Activated T-cell treated with anti-CD3 and anti-CD28 coated beads, Interleukin-2, amount 50 U/mL, for 72 hours (primary cell): ENCODE results near the gene IWS1. TPM values are rescaled to one million over a fixed set of nuclear protein-coding genes. Genes with fewer than 3 reads are reported as not detected.
"Not testable (repeated sequence)": the region's sequence is repeated elsewhere in the genome, so short reads cannot be mapped to it uniquely, and the experiment has no call there.

ENCODE experiments used
- ATAC-seq, 2 donors: fragments of 150-1000 bp; cut with Tn5 transposase; replicated peaks in 1 of 2; 2 replicates each; pipeline ENCODE4 v1.10.0; 2021; ENCODE audit warnings: moderate library complexity in 2 of 2, mild to moderate bottlenecking in 1 of 2
- DNase-seq, 2 donors: peaks; one replicate each; pipeline ENCODE4 v3.0.0; 2021 to 2022; ENCODE audit warnings: mixed read lengths in 1 of 2
- H3K27ac Mint-ChIP-seq: one replicate; pipeline ENCODE4 v1.8.0; 2022; ENCODE audit warnings: mild to moderate bottlenecking, moderate library complexity, mixed read lengths
- H3K27me3 Mint-ChIP-seq: one replicate; pipeline ENCODE4 v1.8.0; 2022; ENCODE audit warnings: low read depth, mixed read lengths
- H3K36me3 Mint-ChIP-seq, 2 donors: one replicate each; pipeline ENCODE4 v1.8.0; 2022; ENCODE audit warnings: mixed read lengths in 2 of 2, mild to moderate bottlenecking in 1 of 2; ENCODE audit not compliant: insufficient read depth in 2 of 2
- H3K4me1 Mint-ChIP-seq: one replicate; pipeline ENCODE4 v1.8.0; 2022; ENCODE audit warnings: low read depth, mixed read lengths
- H3K4me3 Mint-ChIP-seq, 2 donors: one replicate each; pipeline ENCODE4 v1.8.0; 2022; ENCODE audit warnings: mild to moderate bottlenecking in 2 of 2, mixed read lengths in 2 of 2, moderate library complexity in 2 of 2
- H3K9me3 Mint-ChIP-seq, 2 donors: one replicate each; pipeline ENCODE4 v1.8.0; 2022; ENCODE audit warnings: mixed read lengths in 2 of 2
- total RNA-seq, 2 donors: library from RNA; stranded (reverse); gene quantifications; one replicate each; pipeline ENCODE4 v1.2.3, GENCODE V29; 2022

Gene IWS1
- total RNA-seq, 2 donors from 2014 or later = 39.0 to 43.6 TPM

GRCh38 chr2:127465258-127465657, 61.0 kb downstream of the IWS1 start:
- peaks cover 28% of the 10 kb centered on the region for H3K4me1 Mint-ChIP-seq
- ATAC-seq (peak; percentile 65 to 73), DNase-seq (peak; percentile 19 to 36)
- H3K4me3 Mint-ChIP-seq = peak overlapping the region in 1 of 2 donors; percentile 53
- H3K27ac Mint-ChIP-seq = no peak overlapping the region
- no peaks in the 10 kb centered on the region for H3K9me3 Mint-ChIP-seq
- no peaks in the 10 kb centered on the region for H3K27me3 Mint-ChIP-seq
- peaks cover 0 to 9% of the 10 kb centered on the region in 2 donors for H3K36me3 Mint-ChIP-seq

- Mint-ChIP-seq H3K27me3 (no peaks in the 10 kb centered on the region), H3K4me1 (peaks cover 28% of the 10 kb centered on the region), H3K36me3 (peaks cover 0 to 9% of the 10 kb centered on the region in 2 donors), H3K9me3 (no peaks in the 10 kb centered on the region), H3K4me3 (peak overlapping the region in 1 of 2 donors; percentile 8), H3K27ac (no peak overlapping the region)
- ATAC-seq (peak; percentile 63 to 67), DNase-seq (peak in 1 of 2 donors; percentile 13)
Observed at GRCh38 chr2:127464470-127465257, 61.6 kb downstream of the IWS1 start.

- Mint-ChIP-seq H3K9me3 (no peaks in the 10 kb centered on the region), H3K4me3 (no peak overlapping the region), H3K27ac (no peak overlapping the region), H3K4me1 (peaks cover 29% of the 10 kb centered on the region), H3K36me3 (peaks cover 0 to 4% of the 10 kb centered on the region in 2 donors), H3K27me3 (no peaks in the 10 kb centered on the region)
- DNase-seq (no peak), ATAC-seq (no peak)
Observed at GRCh38 chr2:127463155-127463991, 62.9 kb downstream of the IWS1 start.

- H3K4me1 Mint-ChIP-seq = peaks cover 38% of the 10 kb centered on the region
- no peaks in the 10 kb centered on the region for H3K27me3 Mint-ChIP-seq
- no peaks in the 10 kb centered on the region for H3K9me3 Mint-ChIP-seq
- H3K36me3 Mint-ChIP-seq = peaks cover 0 to 2% of the 10 kb centered on the region in 2 donors
- DNase-seq = no peak
- no peak for ATAC-seq
- H3K27ac Mint-ChIP-seq = no peak overlapping the region
- H3K4me3 Mint-ChIP-seq = peak overlapping the region in 1 of 2 donors; percentile 49
Observed at GRCh38 chr2:127462461-127462860, 63.8 kb downstream of the IWS1 start.

- H3K36me3 Mint-ChIP-seq = peaks cover 2 to 3% of the 10 kb centered on the region in 2 donors
- peaks cover 13% of the 10 kb centered on the region for H3K4me1 Mint-ChIP-seq
- H3K27me3 Mint-ChIP-seq = no peaks in the 10 kb centered on the region
- no peak overlapping the region for H3K4me3 Mint-ChIP-seq
- H3K9me3 Mint-ChIP-seq = no peaks in the 10 kb centered on the region
- DNase-seq = no peak
- H3K27ac Mint-ChIP-seq = no peak overlapping the region
- no peak for ATAC-seq
Observed at GRCh38 chr2:127456960-127457359, 69.3 kb downstream of the IWS1 start.

GRCh38 chr2:127455566-127456493, 70.5 kb downstream of the IWS1 start:
- DNase-seq (peak in 1 of 2 donors; percentile 25), ATAC-seq (peak; percentile 9 to 74)
- H3K36me3 Mint-ChIP-seq = peaks cover 2 to 3% of the 10 kb centered on the region in 2 donors
- H3K27me3 Mint-ChIP-seq = no peaks in the 10 kb centered on the region
- peak overlapping the region in 1 of 2 donors; percentile 67 for H3K4me3 Mint-ChIP-seq
- peak overlapping the region; percentile 23 for H3K27ac Mint-ChIP-seq
- H3K4me1 Mint-ChIP-seq = peaks cover 13% of the 10 kb centered on the region
- no peaks in the 10 kb centered on the region for H3K9me3 Mint-ChIP-seq

- Mint-ChIP-seq H3K27me3 (no peaks in the 10 kb centered on the region), H3K4me1 (peaks cover 13% of the 10 kb centered on the region), H3K36me3 (peaks cover 2 to 3% of the 10 kb centered on the region in 2 donors), H3K27ac (no peak overlapping the region), H3K4me3 (no peak overlapping the region), H3K9me3 (no peaks in the 10 kb centered on the region)
- DNase-seq (no peak), ATAC-seq (no peak)
Observed at GRCh38 chr2:127454595-127455565, 71.4 kb downstream of the IWS1 start.

- Mint-ChIP-seq H3K9me3 (peaks cover 0 to 1% of the 10 kb centered on the region in 2 donors), H3K36me3 (peaks cover 2 to 3% of the 10 kb centered on the region in 2 donors), H3K4me1 (peaks cover 13% of the 10 kb centered on the region), H3K27me3 (peaks cover 8% of the 10 kb centered on the region), H3K4me3 (no peak overlapping the region), H3K27ac (no peak overlapping the region)
- DNase-seq (no peak), ATAC-seq (no peak)
Observed at GRCh38 chr2:127453392-127454171, 72.7 kb downstream of the IWS1 start.

- ATAC-seq (no peak), DNase-seq (no peak)
- H3K9me3 Mint-ChIP-seq = peaks cover 0 to 1% of the 10 kb centered on the region in 2 donors
- H3K4me1 Mint-ChIP-seq = peaks cover 8% of the 10 kb centered on the region
- peaks cover 3% of the 10 kb centered on the region in 2 donors for H3K36me3 Mint-ChIP-seq
- H3K27me3 Mint-ChIP-seq = peaks cover 13% of the 10 kb centered on the region
- H3K27ac Mint-ChIP-seq = no peak overlapping the region
- no peak overlapping the region for H3K4me3 Mint-ChIP-seq
Observed at GRCh38 chr2:127453013-127453391, 73.3 kb downstream of the IWS1 start.

- not testable (repeated sequence) for H3K27ac Mint-ChIP-seq, ATAC-seq, DNase-seq, H3K4me3 Mint-ChIP-seq, H3K36me3 Mint-ChIP-seq, H3K4me1 Mint-ChIP-seq, H3K9me3 Mint-ChIP-seq
- peaks cover 19% of the 10 kb centered on the region for H3K27me3 Mint-ChIP-seq
Observed at GRCh38 chr2:127452423-127452822, 73.9 kb downstream of the IWS1 start.

- no peak for ATAC-seq
- H3K9me3 Mint-ChIP-seq = peaks cover 3 to 4% of the 10 kb centered on the region in 2 donors
- H3K4me1 Mint-ChIP-seq = peaks cover under 1% of the 10 kb centered on the region
- H3K27ac Mint-ChIP-seq = no peak overlapping the region
- DNase-seq = no peak
- H3K4me3 Mint-ChIP-seq = no peak overlapping the region
- peaks cover 24% of the 10 kb centered on the region for H3K27me3 Mint-ChIP-seq
- H3K36me3 Mint-ChIP-seq = peaks cover 0 to 9% of the 10 kb centered on the region in 2 donors
Observed at GRCh38 chr2:127451981-127452380, 74.3 kb downstream of the IWS1 start.
